ENCODE measurements around the gene PDGFC. TPM values are rescaled to one million over a fixed set of nuclear protein-coding genes. Genes with fewer than 3 reads are reported as not detected.

Gene PDGFC
- total and polyA plus RNA-seq, 2 donors (not counting 3 experiments of a cell fraction or from before 2014, with no cell fraction given), result 2.7 to 5.3 TPM

DNA sequence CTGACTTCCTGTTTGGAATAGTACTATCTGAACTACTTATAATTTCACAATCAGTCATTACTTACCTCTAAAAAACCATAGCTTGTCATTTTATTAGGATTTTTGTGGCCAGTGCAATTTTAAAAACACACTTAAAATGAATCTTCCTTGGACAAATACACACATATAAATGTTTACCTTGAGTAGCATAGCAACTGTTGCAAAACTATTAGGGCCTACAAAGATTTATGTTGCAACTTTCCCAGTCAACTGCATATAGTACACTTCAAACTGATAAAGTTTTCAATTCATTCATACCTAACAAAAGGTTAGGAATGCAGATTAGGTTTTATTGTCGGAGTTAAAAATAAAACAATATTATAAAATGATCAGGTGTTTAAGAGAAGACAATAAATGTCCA lies 193.0 kb downstream of the PDGFC start:
- TF ChIP-seq, protein P1, sequence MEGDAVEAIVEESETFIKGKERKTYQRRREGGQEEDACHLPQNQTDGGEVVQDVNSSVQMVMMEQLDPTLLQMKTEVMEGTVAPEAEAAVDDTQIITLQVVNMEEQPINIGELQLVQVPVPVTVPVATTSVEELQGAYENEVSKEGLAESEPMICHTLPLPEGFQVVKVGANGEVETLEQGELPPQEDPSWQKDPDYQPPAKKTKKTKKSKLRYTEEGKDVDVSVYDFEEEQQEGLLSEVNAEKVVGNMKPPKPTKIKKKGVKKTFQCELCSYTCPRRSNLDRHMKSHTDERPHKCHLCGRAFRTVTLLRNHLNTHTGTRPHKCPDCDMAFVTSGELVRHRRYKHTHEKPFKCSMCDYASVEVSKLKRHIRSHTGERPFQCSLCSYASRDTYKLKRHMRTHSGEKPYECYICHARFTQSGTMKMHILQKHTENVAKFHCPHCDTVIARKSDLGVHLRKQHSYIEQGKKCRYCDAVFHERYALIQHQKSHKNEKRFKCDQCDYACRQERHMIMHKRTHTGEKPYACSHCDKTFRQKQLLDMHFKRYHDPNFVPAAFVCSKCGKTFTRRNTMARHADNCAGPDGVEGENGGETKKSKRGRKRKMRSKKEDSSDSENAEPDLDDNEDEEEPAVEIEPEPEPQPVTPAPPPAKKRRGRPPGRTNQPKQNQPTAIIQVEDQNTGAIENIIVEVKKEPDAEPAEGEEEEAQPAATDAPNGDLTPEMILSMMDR (IDR thresholded peaks at IDR 0.05; ENCODE audit: extremely low read depth in 1 of 2, insufficient read depth in 1 of 2, low read depth in 1 of 2, low read length in 2 of 2), result no peak
- TF ChIP-seq POLR2AphosphoS5 (IDR thresholded peaks at IDR 0.05; ENCODE audit: insufficient read depth, low read depth, low read length) (no peak), EZH2 (IDR thresholded peaks at IDR 0.05; ENCODE audit: borderline replicate concordance, low read depth, low read length, severe bottlenecking) (no peak), POLR2A (IDR thresholded peaks at IDR 0.05; ENCODE audit: low read depth, low read length) (no peak), FOS (IDR thresholded peaks at IDR 0.05; ENCODE audit: borderline replicate concordance, insufficient read depth, low read length) (no peak), JUN (IDR thresholded peaks at IDR 0.05; ENCODE audit: borderline replicate concordance, insufficient read depth, insufficient read length, low read depth) (no peak), GATA2 (IDR thresholded peaks at IDR 0.05; ENCODE audit: insufficient read depth, insufficient read length, low read depth, low read length) (no peak), MYC (IDR thresholded peaks at IDR 0.05; ENCODE audit: low read depth, low read length) (no peak)
- TF ChIP-seq, protein P2, sequence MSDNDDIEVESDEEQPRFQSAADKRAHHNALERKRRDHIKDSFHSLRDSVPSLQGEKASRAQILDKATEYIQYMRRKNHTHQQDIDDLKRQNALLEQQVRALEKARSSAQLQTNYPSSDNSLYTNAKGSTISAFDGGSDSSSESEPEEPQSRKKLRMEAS (IDR thresholded peaks at IDR 0.05; ENCODE audit: insufficient read depth, insufficient read length), result no peak
- CTCF ChIA-PET, result interaction anchor here (0.9 kb wide), 1 partner anchor 9 kb away, joined by 3 read pairs; no protein-coding TSS in a partner anchor

More for the DNA sequence above, 193.0 kb downstream of the PDGFC start:
- H3K9me3 ChIP-seq (replicated peaks; ENCODE audit: control insufficient read depth, insufficient read depth, low read length), result no peaks in the 10 kb centered on the region
- FAIRE-seq, result no peak
- no peak for DNase-seq (ENCODE audit: low read depth, low spot score)
- no peak overlapping the region for H3K9ac ChIP-seq (replicated peaks; ENCODE audit: extremely low read depth, insufficient read depth, low read length)
- no TSS peak for BruUV-seq (replicated peaks)
- intact Hi-C loops (cut with micrococcal nuclease), result loop anchor here (1.0 to 5.0 kb wide), 2 partner anchors 171 to 189 kb away; no protein-coding TSS in a partner anchor
- dilution Hi-C loops (cut with MboI; ENCODE audit: extremely low pct_ligation_motif_present, low sequenced_read_pairs), result no loop called here
- no peaks in the 10 kb centered on the region for H3K36me3 ChIP-seq (ENCODE audit: control insufficient read depth in 2 of 2, extremely low read depth in 1 of 2, insufficient read depth in 2 of 2, low read length in 2 of 2)
- no peak overlapping the region for H3K4me2 ChIP-seq (ENCODE audit: insufficient read depth, low read length)
- POLR2A ChIA-PET, result no interaction called here
- H4K20me1 ChIP-seq (replicated peaks; ENCODE audit: control insufficient read depth, extremely low read depth, insufficient read depth, low read length), result no peaks in the 10 kb centered on the region
- H3K9me1 ChIP-seq (replicated peaks; ENCODE audit: control insufficient read depth, extremely low read depth, insufficient read depth, low read length), result peaks cover 2% of the 10 kb centered on the region
- no peaks in the 10 kb centered on the region for H3K79me2 ChIP-seq (ENCODE audit: control insufficient read depth, insufficient read depth, low read length)
- H3K27me3 ChIP-seq (ENCODE audit: control insufficient read depth in 2 of 2, insufficient read depth in 2 of 2, low read length in 2 of 2), result no peaks in the 10 kb centered on the region
- peaks cover 20% of the 10 kb centered on the region for H3K4me1 ChIP-seq (ENCODE audit: control insufficient read depth, extremely low read depth, insufficient read depth, low read length)
- H3K4me3 ChIP-seq (replicated peaks in 1 of 3; ENCODE audit: insufficient read depth in 1 of 3, low read depth in 1 of 3, low read length in 3 of 3), result no peak overlapping the region
- no peak overlapping the region for H3K27ac ChIP-seq (ENCODE audit: insufficient read depth, low read depth, low read length)
- no peak overlapping the region for H2AFZ ChIP-seq (ENCODE audit: low read depth, low read length)

Measured in endothelial cell of umbilical vein (primary cell).